CD4-positive, CD25-positive, alpha-beta regulatory T cell (primary cell): Measurements from ENCODE around the gene MGRN1. TPM values are rescaled to one million over a fixed set of nuclear protein-coding genes. Genes with fewer than 3 reads are reported as not detected.

Source experiments
- ATAC-seq, 2 donors: fragments of 150-1000 bp; cut with Tn5 transposase; one replicate each; pipeline ENCODE4 v1.10.0; 2021; ENCODE audit warnings: low read depth in 2 of 2, moderate number of reproducible peaks in 2 of 2, moderate library complexity in 1 of 2
- DNase-seq, 3 donors: peaks; one replicate each; pipeline versions ENCODE4 v3.0.0 to v3.0.0-alpha.2; 2012 to 2022; ENCODE audit warnings: mixed read lengths in 1 of 3
- H3K27ac ChIP-seq: one replicate; pipeline ENCODE4 v1.7.0; 2013; ENCODE audit warnings: mild to moderate bottlenecking, low read length; ENCODE audit not compliant: insufficient read depth, poor library complexity, severe bottlenecking
- H3K27me3 ChIP-seq: one replicate; pipeline ENCODE4 v1.7.0; 2013; ENCODE audit warnings: low read length; ENCODE audit not compliant: control insufficient read depth, insufficient read depth
- H3K36me3 ChIP-seq: one replicate; pipeline ENCODE4 v1.7.0; 2013; ENCODE audit warnings: mild to moderate bottlenecking, low read length, moderate library complexity; ENCODE audit not compliant: control insufficient read depth, insufficient read depth
- H3K4me1 ChIP-seq: 2 replicates; pipeline ENCODE4 v1.7.0; 2013; ENCODE audit warnings: mild to moderate bottlenecking, low read length; ENCODE audit not compliant: insufficient read depth, control insufficient read depth, poor library complexity, severe bottlenecking
- H3K4me3 ChIP-seq: one replicate; pipeline ENCODE4 v1.7.0; 2013; ENCODE audit warnings: low read depth, mild to moderate bottlenecking, low read length, moderate library complexity
- H3K9me3 ChIP-seq, 2 experiments: 1 replicate in 1 of 2; 2 replicates in 1 of 2; pipeline ENCODE4 v1.7.0; 2013; ENCODE audit warnings: low read length in 2 of 2, mild to moderate bottlenecking in 1 of 2, moderate library complexity in 1 of 2; ENCODE audit not compliant: control insufficient read depth in 2 of 2
- H3K27ac Mint-ChIP-seq, 3 donors: one replicate each; pipeline ENCODE4 v1.8.0; 2020 to 2022; ENCODE audit warnings: mild to moderate bottlenecking in 3 of 3, mixed read lengths in 3 of 3, moderate library complexity in 2 of 3
- H3K27me3 Mint-ChIP-seq: one replicate; pipeline ENCODE4 v1.8.0; 2022; ENCODE audit warnings: mild to moderate bottlenecking, mixed read lengths
- H3K36me3 Mint-ChIP-seq: one replicate; pipeline ENCODE4 v1.8.0; 2020; ENCODE audit warnings: mixed read lengths
- H3K4me1 Mint-ChIP-seq, 4 donors: one replicate each; pipeline ENCODE4 v1.8.0; 2020 to 2022; ENCODE audit warnings: mixed read lengths in 4 of 4, mild to moderate bottlenecking in 1 of 4
- H3K4me3 Mint-ChIP-seq, 4 donors: one replicate each; pipeline ENCODE4 v1.8.0; 2020 to 2022; ENCODE audit warnings: mild to moderate bottlenecking in 4 of 4, mixed read lengths in 4 of 4, moderate library complexity in 3 of 4
- H3K9me3 Mint-ChIP-seq, 7 donors: one replicate each; pipeline ENCODE4 v1.8.0; 2020 to 2022; ENCODE audit warnings: mixed read lengths in 7 of 7, mild to moderate bottlenecking in 3 of 7, moderate library complexity in 2 of 7
- polyA plus RNA-seq, 4 donors: library from polyadenylated mRNA; unstranded; fragments of 300-500 nt; fragmentation: Illumina TruSeq; gene quantifications; one replicate each; pipeline ENCODE4 v1.2.3, GENCODE V29; 2021
- total RNA-seq: library from RNA; stranded (reverse); gene quantifications from one replicate; pipeline ENCODE4 v1.2.3, GENCODE V29; 2022

MGRN1 gene
- total and polyA plus RNA-seq, 5 donors from 2014 or later: 2.5 to 78.2 (median 4.7) TPM

- Histone ChIP-seq H3K27ac (no peak overlapping the region), H3K36me3 (peaks cover 6% of the 10 kb centered on the region), H3K4me1 (no peaks in the 10 kb centered on the region), H3K9me3 (no peaks in the 10 kb centered on the region), H3K4me3 (no peak overlapping the region), H3K27me3 (no peaks in the 10 kb centered on the region)
- ATAC-seq: no peak
- H3K27me3 Mint-ChIP-seq: no peaks in the 10 kb centered on the region
- DNase-seq: no peak
- peaks cover 11% of the 10 kb centered on the region for H3K36me3 Mint-ChIP-seq
- H3K4me1 Mint-ChIP-seq: peaks cover 6 to 28% (median 12%) of the 10 kb centered on the region in 4 donors
- no peak overlapping the region for H3K27ac Mint-ChIP-seq
- H3K9me3 Mint-ChIP-seq: peaks cover 0 to 4% (median 0%) of the 10 kb centered on the region in 7 donors
- H3K4me3 Mint-ChIP-seq: no peak overlapping the region
These were observed 9.4 kb downstream of the MGRN1 start for GRCh38 chr16:4633910-4634635.

DNA sequence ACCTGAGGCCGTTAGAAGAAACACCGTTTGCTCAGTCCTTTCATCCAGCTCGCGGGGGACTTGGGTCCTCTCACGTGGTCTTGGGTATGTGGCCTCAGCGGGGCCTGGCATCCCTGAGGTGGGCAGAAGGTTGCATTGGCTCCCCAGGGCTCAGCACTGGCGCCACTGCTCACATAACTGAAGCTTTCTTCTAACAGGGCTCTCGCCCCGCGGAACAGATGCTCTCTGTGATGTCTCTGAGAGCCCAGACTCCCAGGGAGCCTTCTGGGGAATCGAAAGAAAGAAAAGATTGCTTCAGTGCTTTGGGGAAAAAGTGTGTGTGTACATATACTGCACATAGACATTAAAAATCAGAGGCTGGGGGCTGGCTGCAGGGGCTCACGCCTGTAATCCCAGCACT, 10.1 kb downstream of the MGRN1 start:
- no peak overlapping the region for H3K4me3 Mint-ChIP-seq
- ATAC-seq (no peak), DNase-seq (no peak)
- Histone ChIP-seq H3K4me1 (no peaks in the 10 kb centered on the region), H3K27ac (no peak overlapping the region), H3K27me3 (no peaks in the 10 kb centered on the region), H3K4me3 (no peak overlapping the region), H3K9me3 (no peaks in the 10 kb centered on the region), H3K36me3 (peaks cover 6% of the 10 kb centered on the region)
- no peak overlapping the region for H3K27ac Mint-ChIP-seq
- H3K9me3 Mint-ChIP-seq: peaks cover 0 to 4% (median 0%) of the 10 kb centered on the region in 7 donors
- H3K4me1 Mint-ChIP-seq: peaks cover 8 to 31% (median 10%) of the 10 kb centered on the region in 4 donors
- H3K27me3 Mint-ChIP-seq: no peaks in the 10 kb centered on the region
- peaks cover 12% of the 10 kb centered on the region for H3K36me3 Mint-ChIP-seq

GRCh38 chr16:4636196-4636595, 11.6 kb downstream of the MGRN1 start:
- Mint-ChIP-seq H3K4me3 (no peak overlapping the region), H3K36me3 (peaks cover 8% of the 10 kb centered on the region), H3K4me1 (peaks cover 5 to 37% (median 10%) of the 10 kb centered on the region in 4 donors), H3K9me3 (peaks cover 0 to 2% (median 0%) of the 10 kb centered on the region in 7 donors), H3K27me3 (no peaks in the 10 kb centered on the region), H3K27ac (peak overlapping the region in 1 of 3 donors; percentile 36)
- Histone ChIP-seq H3K9me3 (no peaks in the 10 kb centered on the region), H3K4me1 (peaks cover 3% of the 10 kb centered on the region), H3K36me3 (peaks cover 4% of the 10 kb centered on the region), H3K4me3 (no peak overlapping the region), H3K27ac (no peak overlapping the region), H3K27me3 (no peaks in the 10 kb centered on the region)
- ATAC-seq (no peak), DNase-seq (no peak)

DNA sequence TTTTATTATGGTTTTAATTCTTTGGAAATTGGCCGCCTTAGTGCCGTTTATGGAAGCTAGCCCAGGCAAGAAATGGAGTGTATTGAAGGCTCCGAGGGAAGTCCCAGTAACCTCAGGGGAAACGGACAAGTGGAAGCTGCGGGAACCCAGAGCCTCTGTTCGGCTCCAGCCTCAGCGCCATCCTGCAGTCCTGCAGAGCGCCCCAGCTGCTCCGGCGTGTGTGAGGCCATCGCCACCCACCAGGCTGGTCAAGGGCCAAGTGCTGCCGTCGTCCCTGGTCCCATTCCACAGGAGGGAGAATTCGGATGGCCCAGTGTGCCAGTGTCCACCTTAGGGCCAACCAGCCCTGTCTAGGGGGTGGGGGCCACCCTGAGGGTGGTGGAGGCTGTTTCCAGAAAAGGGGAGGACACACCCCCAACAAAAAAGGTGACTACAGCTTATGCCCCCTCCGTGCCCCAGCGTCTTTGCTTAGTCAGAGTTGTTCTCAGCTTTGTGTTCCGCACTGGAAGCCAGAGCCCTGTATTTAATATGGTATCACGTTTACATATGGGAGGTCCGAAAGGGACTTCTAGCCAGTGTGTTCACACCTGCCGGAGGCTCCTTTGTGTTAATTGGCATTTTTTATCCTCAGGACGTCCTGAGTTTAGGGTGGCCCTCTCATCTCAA, 13.0 kb downstream of the MGRN1 start:
- H3K4me1 ChIP-seq: peaks cover 3% of the 10 kb centered on the region
- DNase-seq: no peak
- H3K9me3 Mint-ChIP-seq: no peaks in the 10 kb centered on the region
- no peak overlapping the region for H3K27ac ChIP-seq
- H3K27me3 Mint-ChIP-seq: no peaks in the 10 kb centered on the region
- no peak overlapping the region for H3K4me3 Mint-ChIP-seq
- no peaks in the 10 kb centered on the region for H3K27me3 ChIP-seq
- H3K27ac Mint-ChIP-seq: peak overlapping the region in 1 of 3 donors; percentile 41
- H3K4me1 Mint-ChIP-seq: peaks cover 0 to 35% (median 7%) of the 10 kb centered on the region in 4 donors
- H3K36me3 Mint-ChIP-seq: peaks cover 4% of the 10 kb centered on the region
- no peak for ATAC-seq
- no peak overlapping the region for H3K4me3 ChIP-seq
- no peaks in the 10 kb centered on the region for H3K9me3 ChIP-seq
- peaks cover 4% of the 10 kb centered on the region for H3K36me3 ChIP-seq

DNA sequence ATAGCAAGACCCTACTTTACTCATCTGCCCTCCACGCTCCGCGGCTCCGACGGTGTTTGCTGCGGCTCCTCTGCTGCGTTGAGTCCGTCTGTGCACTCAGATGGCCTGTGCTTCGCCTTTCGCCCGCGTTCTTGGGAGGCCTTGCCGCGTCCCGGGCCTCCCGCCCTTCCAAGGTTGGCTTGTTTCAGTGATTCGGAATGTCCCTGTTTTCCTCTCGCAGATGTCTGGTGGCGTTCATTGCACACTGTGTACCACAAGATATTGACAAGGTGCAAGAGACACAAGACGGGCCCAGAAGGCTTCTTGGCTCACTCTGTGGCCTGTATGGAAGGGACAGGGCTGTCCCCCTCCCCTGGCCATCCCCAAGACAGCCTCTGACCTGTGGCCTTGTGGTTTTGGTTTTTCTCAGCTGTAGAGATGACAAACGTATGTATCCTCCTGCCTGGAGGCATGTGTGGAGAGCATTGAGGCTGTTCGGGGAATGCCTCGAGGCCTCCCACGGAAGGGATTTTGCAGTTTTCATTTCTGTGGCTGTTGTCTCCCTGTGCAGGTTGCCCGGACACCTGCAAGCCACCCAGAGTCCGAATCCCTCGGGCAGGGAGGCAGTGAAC, 15.4 kb downstream of the MGRN1 start:
- Histone ChIP-seq H3K9me3 (no peaks in the 10 kb centered on the region), H3K27me3 (no peaks in the 10 kb centered on the region), H3K36me3 (peaks cover 3% of the 10 kb centered on the region), H3K27ac (no peak overlapping the region), H3K4me1 (peaks cover 3% of the 10 kb centered on the region), H3K4me3 (no peak overlapping the region)
- Mint-ChIP-seq H3K27ac (peak overlapping the region in 1 of 3 donors; percentile 59), H3K9me3 (no peaks in the 10 kb centered on the region), H3K4me1 (peaks cover 0 to 37% (median 7%) of the 10 kb centered on the region in 4 donors), H3K4me3 (no peak overlapping the region), H3K27me3 (no peaks in the 10 kb centered on the region), H3K36me3 (peaks cover 4% of the 10 kb centered on the region)
- ATAC-seq (no peak), DNase-seq (no peak)

DNA sequence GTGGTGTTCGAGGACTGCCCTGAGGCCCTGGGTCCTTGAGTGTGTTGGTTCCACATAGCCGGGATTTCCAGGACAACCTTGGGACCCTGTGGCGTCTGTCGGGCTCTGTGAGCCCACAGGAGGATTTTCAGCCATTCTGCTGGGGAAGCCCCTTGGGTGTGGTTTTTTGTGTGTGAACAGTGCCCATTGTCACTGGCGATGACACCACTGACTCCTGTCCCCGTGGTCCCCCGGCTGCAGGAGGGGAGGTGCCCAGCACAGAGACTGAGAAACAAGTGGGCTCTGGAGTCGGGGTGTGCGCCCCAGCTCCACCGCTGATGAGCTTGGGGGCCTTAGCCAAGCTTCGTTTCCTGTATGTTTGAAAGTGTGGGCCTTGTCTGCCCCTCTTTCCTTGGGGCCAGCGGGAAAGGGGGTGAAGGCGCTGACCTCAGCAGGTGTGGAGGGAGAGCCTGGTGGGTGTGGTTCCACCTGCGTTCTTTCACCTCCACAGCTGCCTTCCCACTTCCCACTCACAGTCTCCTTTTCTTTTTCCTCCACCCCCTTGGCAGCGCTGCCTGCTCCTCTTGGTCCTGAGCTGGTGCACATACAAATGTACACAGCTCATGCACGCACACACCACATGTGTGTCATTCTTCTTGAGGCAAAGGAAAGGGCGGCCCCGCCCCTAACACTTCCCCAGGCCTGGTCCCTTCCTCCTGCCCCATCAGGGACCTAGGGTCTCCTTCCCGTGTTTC, 16.1 kb downstream of the MGRN1 start:
- no peak for DNase-seq
- H3K9me3 ChIP-seq: no peaks in the 10 kb centered on the region
- Mint-ChIP-seq H3K36me3 (peaks cover 4% of the 10 kb centered on the region), H3K27ac (peak overlapping the region; percentile 3 to 78 (median 34)), H3K4me1 (peaks cover 0 to 43% (median 8%) of the 10 kb centered on the region in 4 donors), H3K27me3 (no peaks in the 10 kb centered on the region), H3K4me3 (no peak overlapping the region), H3K9me3 (no peaks in the 10 kb centered on the region)
- H3K27ac ChIP-seq: no peak overlapping the region
- ATAC-seq: no peak
- peaks cover 3% of the 10 kb centered on the region for H3K4me1 ChIP-seq
- H3K36me3 ChIP-seq: peaks cover 3% of the 10 kb centered on the region
- no peak overlapping the region for H3K4me3 ChIP-seq
- H3K27me3 ChIP-seq: no peaks in the 10 kb centered on the region

- no peak overlapping the region for H3K27ac ChIP-seq
- Mint-ChIP-seq H3K4me3 (no peak overlapping the region), H3K27ac (peak overlapping the region in 2 of 3 donors; percentile 3 to 78), H3K36me3 (peaks cover 4% of the 10 kb centered on the region), H3K4me1 (peaks cover 0 to 44% (median 7%) of the 10 kb centered on the region in 4 donors), H3K27me3 (no peaks in the 10 kb centered on the region), H3K9me3 (no peaks in the 10 kb centered on the region)
- H3K4me1 ChIP-seq: peaks cover 3% of the 10 kb centered on the region
- no peaks in the 10 kb centered on the region for H3K9me3 ChIP-seq
- DNase-seq: no peak
- peaks cover 3% of the 10 kb centered on the region for H3K36me3 ChIP-seq
- no peak for ATAC-seq
- no peak overlapping the region for H3K4me3 ChIP-seq
- H3K27me3 ChIP-seq: no peaks in the 10 kb centered on the region
These were observed 16.7 kb downstream of the MGRN1 start for GRCh38 chr16:4641306-4641687.
